ENCODE measurements around the gene ARMC7.

The ARMC7 gene

DNA sequence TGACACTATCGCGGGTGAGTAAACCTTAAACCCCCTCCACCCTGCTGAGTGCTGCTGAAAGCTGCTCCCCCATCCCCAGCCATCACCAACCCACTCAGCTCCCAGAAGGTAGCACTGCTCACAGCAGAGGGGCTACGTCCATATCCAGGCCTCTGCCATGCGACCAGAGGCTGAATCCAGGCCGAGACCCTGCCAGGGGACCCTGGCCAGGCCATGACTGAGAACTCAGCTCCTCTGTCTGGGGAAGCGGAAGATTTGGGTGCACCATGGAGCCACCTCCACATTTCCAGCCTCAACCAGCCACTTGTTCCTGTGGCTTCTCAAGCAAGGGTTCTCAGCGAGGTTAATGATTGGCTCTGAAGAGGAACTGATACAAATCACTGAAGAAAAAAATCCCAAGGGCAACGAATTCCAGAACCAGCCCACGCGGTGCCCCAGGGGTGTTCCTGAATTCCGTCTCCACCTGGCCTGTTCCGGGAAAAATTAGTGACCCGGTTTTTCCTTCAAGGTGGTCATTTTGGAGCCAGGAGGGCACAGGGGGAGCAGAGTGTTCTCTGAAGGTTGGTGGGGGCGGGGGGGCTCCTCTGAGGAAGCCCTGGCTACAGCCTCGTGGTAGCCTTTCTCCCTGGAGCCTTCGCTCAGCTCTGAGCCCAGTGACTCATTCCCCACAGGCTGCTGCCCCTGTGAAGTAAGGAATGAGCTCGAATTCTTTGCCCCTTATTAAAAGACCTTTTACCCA is 31.3 kb upstream of the ARMC7 start:
- peak; percentile 54 for ATAC-seq
- DNase-seq, result peak; percentile 35

DNA sequence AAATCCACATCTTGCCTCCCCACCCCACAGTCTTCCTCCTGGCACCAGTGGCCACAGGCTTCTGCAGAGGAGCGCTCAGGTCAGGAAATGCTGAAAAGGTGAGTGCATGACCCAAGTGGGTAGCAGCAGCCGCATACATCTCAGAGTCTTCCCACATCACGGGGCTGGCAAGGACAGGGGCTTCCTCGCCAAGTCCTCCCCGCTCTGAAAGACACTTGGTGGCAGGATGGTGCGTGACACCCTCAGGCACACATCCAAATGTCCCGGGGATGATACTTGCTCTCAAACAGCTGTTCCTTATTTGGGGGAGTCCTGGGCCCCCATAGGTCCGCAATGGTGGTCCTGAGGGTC is 30.8 kb upstream of the ARMC7 start:
- ATAC-seq, result no peak
- no peak for DNase-seq

DNA sequence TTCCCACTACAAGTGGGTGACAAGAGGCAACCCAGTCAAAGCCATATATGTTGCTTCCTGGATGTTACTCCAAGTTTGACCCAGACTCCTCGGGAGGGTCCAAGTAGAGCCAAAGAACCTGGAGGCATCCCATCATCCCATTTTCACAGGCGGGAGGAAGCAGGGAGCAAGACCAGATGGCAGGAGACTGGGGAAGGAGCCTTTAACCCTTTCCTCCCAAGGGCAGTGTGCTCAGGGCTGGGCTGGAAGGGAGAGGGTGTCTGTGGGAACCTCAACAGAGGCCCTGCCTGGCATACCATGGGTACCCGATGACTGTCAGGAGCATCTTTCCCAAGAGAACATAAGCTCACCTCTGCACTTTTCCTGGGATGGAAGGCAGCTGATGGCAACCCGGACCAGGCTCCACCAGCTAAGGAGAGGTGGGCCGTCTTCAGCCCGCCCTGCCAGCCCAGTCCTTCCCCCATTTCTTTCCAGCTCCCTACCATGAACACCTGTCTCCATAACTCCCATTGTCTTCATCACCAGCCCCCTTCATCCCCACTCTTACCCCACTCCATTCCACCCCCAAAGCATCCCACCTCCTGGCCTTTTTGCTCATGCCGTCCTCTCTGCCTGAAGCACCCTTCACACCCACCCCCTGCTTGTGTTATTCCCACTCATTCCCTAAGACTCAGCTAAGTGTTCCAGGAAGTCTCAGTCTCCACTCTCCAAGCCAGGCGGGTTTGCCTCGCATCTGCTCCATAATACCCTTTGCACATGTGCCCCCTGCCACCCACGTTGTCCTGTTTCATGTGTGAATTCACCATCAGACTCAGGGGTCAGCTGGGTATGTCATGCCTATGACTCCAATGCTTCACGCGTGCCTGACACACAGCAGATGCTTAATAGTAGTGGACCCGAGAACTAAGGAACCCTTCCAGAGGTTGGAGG is 27.9 kb upstream of the ARMC7 start:
- ATAC-seq (no peak), DNase-seq (no peak)

DNA sequence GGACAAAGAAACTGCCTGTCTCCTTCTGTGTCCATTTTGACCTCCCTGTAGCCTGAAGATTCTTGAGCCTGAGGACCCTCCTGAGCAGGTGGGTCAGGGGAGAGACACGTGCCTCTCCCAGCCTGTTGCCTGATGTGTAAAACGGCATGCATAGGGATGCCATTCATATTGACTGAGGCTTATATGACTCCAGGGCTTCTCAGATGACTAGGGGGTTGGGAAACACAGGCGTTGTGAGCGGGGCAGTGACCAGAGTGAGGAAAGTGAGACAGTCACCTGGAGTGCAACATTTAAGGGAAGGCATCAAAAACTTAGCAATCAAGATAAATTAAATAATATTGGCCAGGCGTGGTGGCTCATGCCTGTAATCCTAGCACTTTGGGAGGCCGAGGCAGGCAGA is 27.1 kb upstream of the ARMC7 start:
- DNase-seq, result no peak
- ATAC-seq, result no peak

DNA sequence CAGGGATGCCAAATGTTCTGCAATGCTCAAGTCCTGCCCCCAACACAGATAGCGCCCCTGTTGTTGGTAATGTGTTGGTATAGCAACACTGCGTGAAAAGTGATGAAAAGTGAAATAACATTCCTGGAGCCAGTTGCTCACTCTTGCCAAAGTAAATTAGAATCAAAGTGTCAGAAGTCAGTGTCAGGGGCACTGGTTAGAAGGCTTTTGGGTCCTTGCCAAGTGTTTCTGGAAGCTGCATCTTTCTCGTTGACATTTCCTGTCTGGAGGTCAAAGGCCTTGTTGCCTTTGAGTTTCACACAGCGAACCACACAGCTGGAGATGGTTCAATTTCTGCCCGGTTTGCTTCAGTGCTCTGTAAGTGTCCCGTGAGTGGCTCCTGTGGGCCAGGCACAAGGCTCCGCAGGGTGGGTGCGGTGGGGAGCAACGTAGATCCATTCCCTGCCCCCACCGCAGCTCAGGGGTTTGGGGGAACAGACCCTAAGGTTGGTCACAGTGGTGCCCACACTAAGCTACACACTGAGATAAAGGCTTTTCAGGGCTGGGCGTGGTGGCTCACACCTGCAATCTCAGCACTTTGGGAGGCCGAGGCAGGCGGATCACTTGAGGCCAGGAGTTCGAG is 25.6 kb upstream of the ARMC7 start:
- no peak for DNase-seq
- ATAC-seq, result no peak

DNA sequence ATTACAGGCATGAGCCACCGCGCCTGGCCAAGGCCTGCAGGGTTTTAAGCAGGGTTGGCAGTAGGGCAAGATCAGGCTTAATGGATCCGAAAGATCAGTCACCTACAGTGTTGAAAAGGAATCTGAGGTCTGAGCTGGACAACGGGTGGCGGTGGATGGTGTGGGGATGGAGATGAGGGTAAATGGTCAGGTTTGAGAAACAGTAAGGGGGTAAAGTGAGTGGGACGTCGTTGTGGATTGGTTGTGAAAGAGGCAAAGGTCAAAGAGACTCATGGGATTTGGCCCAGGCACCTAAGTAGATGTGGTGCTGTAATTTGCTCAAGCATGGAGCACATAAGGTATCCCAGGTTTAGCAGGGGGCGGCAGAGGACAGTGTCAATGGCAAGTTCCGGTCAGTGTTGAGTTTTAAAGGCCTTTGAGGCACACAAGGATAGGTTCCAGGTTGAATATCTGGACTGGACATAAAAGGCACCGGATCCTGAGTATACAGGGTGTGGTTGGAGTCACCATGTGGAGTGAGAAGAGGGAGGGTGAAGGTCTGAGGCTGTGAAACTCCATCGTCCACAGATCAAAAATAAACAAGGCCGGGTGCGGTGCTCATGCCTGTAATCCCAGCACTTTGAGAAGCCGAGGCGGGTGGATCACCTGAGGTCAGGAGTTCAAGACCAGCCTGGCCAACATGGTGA is 23.1 kb upstream of the ARMC7 start:
- DNase-seq (no peak), ATAC-seq (no peak)

DNA sequence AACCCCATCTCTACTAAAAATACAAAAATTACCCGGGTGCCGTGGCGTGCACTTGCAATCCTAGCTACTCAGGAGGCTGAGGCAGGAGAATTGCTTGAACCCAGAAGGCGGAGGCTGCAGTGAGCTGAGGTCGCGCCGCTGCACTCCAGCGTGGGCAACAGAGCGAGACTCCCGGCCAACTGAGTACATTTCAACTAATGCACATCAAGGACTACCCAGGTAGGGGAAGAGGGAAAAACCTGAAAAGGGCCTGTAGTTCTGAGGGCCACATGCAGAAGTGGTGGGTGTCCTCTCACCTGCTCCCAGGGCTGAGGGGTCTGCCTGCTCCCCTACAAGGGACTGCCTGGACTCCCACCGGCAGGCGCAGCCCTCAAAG is 22.6 kb upstream of the ARMC7 start:
- DNase-seq (no peak), ATAC-seq (peak; percentile 3)

DNA sequence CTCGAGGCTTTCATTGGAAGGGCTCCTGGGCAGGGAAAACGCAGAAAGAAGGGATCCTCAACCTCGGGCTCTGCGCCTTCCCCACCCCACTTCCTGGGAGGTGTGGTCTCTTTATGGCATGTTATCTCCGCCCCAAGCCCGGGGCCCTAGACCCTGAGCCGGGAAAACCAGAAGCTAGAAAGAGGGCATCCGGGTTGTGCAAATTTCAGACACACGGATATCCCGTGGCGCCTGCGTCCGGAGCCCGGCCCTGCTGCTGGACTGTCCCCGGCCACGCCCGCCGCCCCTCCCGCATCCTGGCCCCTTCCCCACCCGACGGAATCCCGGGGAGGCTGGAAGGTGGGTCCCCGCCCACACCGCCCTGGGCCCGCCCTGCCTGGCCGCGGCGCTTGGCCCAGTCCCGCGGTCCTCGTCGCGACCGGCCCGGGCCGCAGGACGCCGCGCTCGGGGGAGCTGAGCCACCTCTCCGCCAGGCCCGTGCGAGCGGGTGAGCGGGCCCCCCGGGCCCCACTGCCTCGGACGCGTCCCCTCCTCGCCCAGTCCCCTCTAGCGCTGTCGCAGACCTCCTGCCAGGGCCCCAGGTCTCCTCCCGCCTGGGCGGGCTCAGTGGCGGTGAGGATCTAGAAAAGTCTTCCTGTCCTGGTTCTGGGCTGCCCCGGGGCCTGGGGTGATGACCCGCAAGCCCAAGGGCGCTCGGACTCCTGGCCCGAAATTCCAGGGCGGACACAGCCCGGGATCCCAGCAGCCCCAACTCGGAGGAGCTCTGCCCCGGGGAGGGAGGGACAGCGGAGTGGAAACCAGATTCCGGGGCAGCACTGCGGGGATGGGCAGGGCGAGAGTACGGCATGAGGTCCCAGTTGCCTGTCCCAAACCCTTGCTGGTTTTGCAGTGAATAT is 22.0 kb upstream of the ARMC7 start, which contains the start of gene SLC16A5:
Gene SLC16A5, plus strand, starts transcription at position 397 of the 896 bp plus-strand sequence. CDS start 5,683 bp downstream, outside the sequence.
- DNase-seq (peak; percentile 57), ATAC-seq (peak; percentile 59)

GRCh38 chr17:75088465-75089417 is 21.0 kb upstream of the ARMC7 start:
- ATAC-seq (peak; percentile 62), DNase-seq (no peak)

DNA sequence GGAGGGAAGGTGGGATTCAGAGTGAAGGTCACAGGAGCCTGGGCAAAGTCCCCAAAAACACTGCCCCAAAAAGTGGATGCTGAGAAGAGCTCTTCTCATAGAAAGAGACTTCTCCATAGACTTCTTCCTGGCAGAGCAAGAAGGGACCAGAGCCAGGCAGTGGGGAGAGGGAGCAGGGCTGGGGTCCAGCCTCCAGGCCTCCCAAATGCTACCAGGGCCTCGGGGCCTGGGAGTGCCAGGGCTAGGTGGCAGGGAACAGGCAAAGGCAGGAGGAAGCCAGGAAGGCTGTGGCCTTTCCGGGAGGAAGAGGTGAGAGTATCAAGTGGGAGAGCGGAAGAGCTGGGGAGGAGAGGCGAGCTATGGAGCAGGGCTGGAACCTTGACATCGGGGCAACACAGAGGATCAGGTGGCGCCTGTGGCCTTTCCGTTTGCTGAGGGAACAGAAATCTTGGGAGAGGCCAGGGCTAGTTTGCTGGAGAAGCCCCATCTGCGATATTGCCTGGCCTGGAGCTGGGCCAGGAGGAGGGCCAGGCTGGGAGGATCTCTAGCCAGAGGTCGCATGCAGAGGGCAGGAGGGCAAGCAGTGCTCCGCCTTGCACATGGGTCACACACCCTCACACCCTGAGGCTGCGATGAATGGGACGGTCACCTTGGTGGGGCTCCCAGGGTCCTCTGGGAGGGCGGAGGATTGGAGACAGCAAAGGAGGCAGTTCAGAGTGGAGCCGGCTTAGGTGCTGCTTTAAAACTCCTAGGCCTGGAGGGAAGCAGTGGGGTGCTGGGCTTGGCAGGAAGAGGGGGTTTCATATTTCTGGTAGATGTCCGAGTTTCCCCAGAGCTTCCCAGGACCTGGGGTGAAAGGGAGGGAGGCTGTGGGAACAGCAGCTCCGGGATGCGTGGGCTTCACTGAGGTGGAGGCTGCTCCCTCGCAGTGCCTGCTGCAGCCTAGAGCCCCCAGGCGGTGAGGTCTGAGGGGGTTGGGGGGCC is 18.6 kb upstream of the ARMC7 start:
- no peak for ATAC-seq
- no peak for DNase-seq

GRCh38 chr17:75091855-75092327 is 17.9 kb upstream of the ARMC7 start:
- DNase-seq (no peak), ATAC-seq (no peak)

GRCh38 chr17:75093548-75094158 is 16.1 kb upstream of the ARMC7 start:
- DNase-seq (no peak), ATAC-seq (no peak)

DNA sequence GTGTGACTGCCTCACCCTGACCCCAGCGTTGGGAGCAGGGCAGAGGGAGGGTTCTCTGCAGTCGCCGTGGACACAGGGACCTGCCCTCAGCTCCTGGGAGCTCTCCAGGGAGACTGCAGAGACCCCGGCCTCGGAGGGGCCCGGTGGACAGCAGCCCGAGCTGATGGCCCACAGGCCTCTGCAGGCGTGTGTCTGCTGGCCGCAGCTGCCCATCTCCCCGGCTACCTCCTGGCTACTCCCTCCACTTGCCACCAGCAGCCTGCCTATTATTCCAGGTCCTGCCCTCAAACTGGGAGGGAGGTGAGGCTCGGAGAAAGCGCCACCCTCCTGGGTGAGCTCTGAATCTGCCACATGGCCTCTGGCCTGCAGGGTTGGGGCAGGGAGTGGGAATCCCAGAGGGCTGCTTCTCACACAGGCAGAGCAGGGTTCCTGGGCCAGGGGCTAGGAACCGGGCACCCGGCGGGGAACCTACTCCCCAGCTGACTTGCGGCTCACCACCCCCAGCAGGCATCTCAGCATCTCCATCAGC is 14.8 kb upstream of the ARMC7 start:
- DNase-seq (no peak), ATAC-seq (no peak)

GRCh38 chr17:75096082-75096625 is 13.6 kb upstream of the ARMC7 start:
- DNase-seq (no peak), ATAC-seq (no peak)

GRCh38 chr17:75097865-75098264 is 11.9 kb upstream of the ARMC7 start:
- ATAC-seq, result no peak
- DNase-seq, result no peak

- ATAC-seq, result peak; percentile 17
- DNase-seq, result no peak
Observed at GRCh38 chr17:75098861-75099260, 10.9 kb upstream of the ARMC7 start.

GRCh38 chr17:75099881-75100595 is 9.7 kb upstream of the ARMC7 start:
- no peak for ATAC-seq
- no peak for DNase-seq
